K562 (cell line): ENCODE data around the gene MAP3K12. TPM values are rescaled to one million over a fixed set of nuclear protein-coding genes. Genes with fewer than 3 reads are reported as not detected.

Experiments
- CBFA2T3 ChIP-seq: fragments of 450-650 bp; IDR thresholded peaks from 2 replicates; pipeline ENCODE4 v1.6.1; 2017
- HDAC1 ChIP-seq, 2 experiments: fragments of 450-650 bp; IDR thresholded peaks; 2 replicates each; pipeline ENCODE4 v1.6.1; 2016 to 2017; ENCODE audit warnings: inconsistent platforms in 1 of 2, mild to moderate bottlenecking in 1 of 2, moderate library complexity in 1 of 2
- HMGN3 ChIP-seq: IDR thresholded peaks from 2 replicates; pipeline ENCODE4 v1.6.1; 2011; ENCODE audit warnings: borderline replicate concordance, low read depth, mild to moderate bottlenecking, mixed read lengths, low read length; ENCODE audit not compliant: insufficient read length; ENCODE audit errors: extremely low read depth
- MAX ChIP-seq: sonication (generic); formaldehyde crosslinking; IDR thresholded peaks from 2 replicates; pipeline ENCODE4 v1.9.0; 2022; ENCODE audit warnings: mild to moderate bottlenecking, missing genetic modification reagents
- MGA ChIP-seq: fragments of 450-650 bp; IDR thresholded peaks from 2 replicates; pipeline ENCODE4 v1.6.1; 2016; ENCODE audit warnings: mild to moderate bottlenecking, moderate library complexity
- PHF8 ChIP-seq: fragments of 200-600 bp; sonication (generic); IDR thresholded peaks from 2 replicates; pipeline ENCODE4 v1.6.1; 2012; ENCODE audit warnings: mixed run types, mild to moderate bottlenecking, inconsistent platforms, low read length, moderate library complexity, borderline replicate concordance
- RBBP5 ChIP-seq: fragments of 200-600 bp; sonication (generic); IDR thresholded peaks from 2 replicates; pipeline ENCODE4 v1.6.1; 2012; ENCODE audit warnings: borderline replicate concordance, mild to moderate bottlenecking, low read length, control low read depth, inconsistent platforms; ENCODE audit not compliant: insufficient read depth, poor library complexity, severe bottlenecking
- SETDB1 ChIP-seq: IDR thresholded peaks from one replicate; pipeline ENCODE4 v1.6.1; 2012; ENCODE audit warnings: low read length, control low read depth, inconsistent platforms
- TGIF2 ChIP-seq: sonication (generic); formaldehyde crosslinking; IDR thresholded peaks from 2 replicates; pipeline ENCODE4 v1.8.1; 2022; ENCODE audit warnings: mild to moderate bottlenecking, missing genetic modification reagents, moderate library complexity
- ZNF395 ChIP-seq: fragments of 200-800 bp; sonication (Bioruptor generic); IDR thresholded peaks from 2 replicates; pipeline ENCODE4 v1.6.1; 2017; ENCODE audit warnings: missing genetic modification characterization, missing compliant biosample characterization
- ZNF561 ChIP-seq: fragments of 450-650 bp; formaldehyde crosslinking; conservative IDR thresholded peaks from 2 replicates; pipeline ENCODE4 v1.4.0; 2020; ENCODE audit warnings: mild to moderate bottlenecking, moderate library complexity
- ZNF79 ChIP-seq: fragments of 250-450 bp; sonication (Bioruptor Pico); IDR thresholded peaks from 2 replicates; pipeline ENCODE4 v1.4.0; 2020; ENCODE audit warnings: low read depth, mild to moderate bottlenecking, moderate library complexity
- polyA plus RNA-seq, 8 experiments: library from polyadenylated mRNA; depleted of rRNA in 4 of 8; stranded (reverse) in 5 of 8; unstranded in 3 of 8; fragments of >200 nt; fragmentation: Nextera tagmentation in 2 of 8; fragmentation: Illumina TruSeq in 1 of 8; extraction: Ambion mirVana in 2 of 8; extraction: Trizol in 1 of 8; gene quantifications; 2 replicates each; pipeline versions ENCODE4 v1.2.1 to v1.2.3, GENCODE V29; 2011 to 2014; ENCODE audit warnings: inconsistent platforms in 1 of 8, missing spikeins in 1 of 8
- total RNA-seq, 7 experiments: library from RNA; depleted of rRNA in 6 of 7; stranded (reverse); fragments of >200 nt in 6 of 7; fragmentation: Illumina TruSeq in 2 of 7; extraction: Trizol in 2 of 7; gene quantifications; 2 replicates each; pipeline versions ENCODE4 v1.2.1 to v1.2.3, GENCODE V29; 2011 to 2021; ENCODE audit warnings: low replicate concordance in 1 of 7

The MAP3K12 gene
- total and polyA plus RNA-seq, 9 of the 15 experiments (the other 6 are each of a cell fraction or from before 2014, with no cell fraction given) = 0.10 to 2.4 (median 1.6) TPM

- peak; percentile 51 for TF ChIP-seq MGA
- no peak for TF ChIP-seq CBFA2T3
- no peak for TF ChIP-seq SETDB1
- TF ChIP-seq ZNF395 (CRISPR knock-in tag) = peak; percentile 69; the same call in 1 of the 2 replicates
- TF ChIP-seq HDAC1 (IDR thresholded peaks at IDR 0.05) = peak in 1 of 2 experiments; percentile 72; a peak in 1 of 4 replicates
- TF ChIP-seq ZNF561 = 0 out of 2 replicates have a peak, but pooled peaks have one; percentile 10
- peak; percentile 83 for TF ChIP-seq RBBP5
- no peak for TF ChIP-seq MAX (CRISPR knock-in tag)
- 0 out of 2 replicates have a peak, but pooled peaks have one; percentile 62 for TF ChIP-seq TGIF2
- TF ChIP-seq HMGN3 = peak; percentile 35
- TF ChIP-seq ZNF79 (CRISPR knock-in tag) = no peak
- peak; percentile 99 for TF ChIP-seq PHF8
These were observed 46.8 kb downstream of the MAP3K12 start (continued) for GRCh38 chr12:53452159-53453077.
